BJ (cell line): Measurements from ENCODE around the gene KCNJ4. TPM values are rescaled to one million over a fixed set of nuclear protein-coding genes. Genes with fewer than 3 reads are reported as not detected.

ENCODE experiments used
- CTCF ChIA-PET: fragments of 350-600 bp; formaldehyde crosslinking; extraction: SDS; loops from one replicate; lab custom pipeline; 2021; ENCODE audit warnings: antibody characterized with exemption, inconsistent platforms; lab: Yijun Ruan, JAX
- POLR2A ChIA-PET: fragments of 300-600 bp; sonication (Branson Sonifier 250); formaldehyde crosslinking; extraction: SDS; loops from one replicate; lab custom pipeline; 2021; ENCODE audit warnings: antibody characterized with exemption; lab: Charles Lee
- DNase-seq: peaks from one replicate; pipeline ENCODE4 v3.0.0-alpha.2; 2011; ENCODE audit warnings: low read depth
- H3K27me3 ChIP-seq: 2 replicates; pipeline ENCODE4 v1.6.0; 2011; ENCODE audit warnings: low read length; ENCODE audit not compliant: control insufficient read depth, insufficient read depth
- H3K36me3 ChIP-seq: 2 replicates; pipeline ENCODE4 v1.5.1; 2011; ENCODE audit warnings: low read length; ENCODE audit not compliant: control insufficient read depth, insufficient read depth
- H3K4me3 ChIP-seq: 2 replicates; pipeline ENCODE4 v1.5.1; 2011; ENCODE audit warnings: low read depth, mild to moderate bottlenecking, control low read depth, low read length
- CTCF ChIP-seq: IDR thresholded peaks from 2 replicates; pipeline ENCODE4 v1.5.1; 2011; ENCODE audit warnings: low read depth, mild to moderate bottlenecking, control low read depth, inconsistent platforms, low read length, moderate library complexity; ENCODE audit not compliant: insufficient read depth
- polyA plus RNA-seq: library from polyadenylated mRNA; depleted of rRNA; stranded (reverse); fragments of >200 nt; gene quantifications from 2 replicates; pipeline ENCODE4 v1.2.3, GENCODE V29; 2011

Gene KCNJ4
- polyA plus RNA-seq, 1 experiment = not detected

DNA sequence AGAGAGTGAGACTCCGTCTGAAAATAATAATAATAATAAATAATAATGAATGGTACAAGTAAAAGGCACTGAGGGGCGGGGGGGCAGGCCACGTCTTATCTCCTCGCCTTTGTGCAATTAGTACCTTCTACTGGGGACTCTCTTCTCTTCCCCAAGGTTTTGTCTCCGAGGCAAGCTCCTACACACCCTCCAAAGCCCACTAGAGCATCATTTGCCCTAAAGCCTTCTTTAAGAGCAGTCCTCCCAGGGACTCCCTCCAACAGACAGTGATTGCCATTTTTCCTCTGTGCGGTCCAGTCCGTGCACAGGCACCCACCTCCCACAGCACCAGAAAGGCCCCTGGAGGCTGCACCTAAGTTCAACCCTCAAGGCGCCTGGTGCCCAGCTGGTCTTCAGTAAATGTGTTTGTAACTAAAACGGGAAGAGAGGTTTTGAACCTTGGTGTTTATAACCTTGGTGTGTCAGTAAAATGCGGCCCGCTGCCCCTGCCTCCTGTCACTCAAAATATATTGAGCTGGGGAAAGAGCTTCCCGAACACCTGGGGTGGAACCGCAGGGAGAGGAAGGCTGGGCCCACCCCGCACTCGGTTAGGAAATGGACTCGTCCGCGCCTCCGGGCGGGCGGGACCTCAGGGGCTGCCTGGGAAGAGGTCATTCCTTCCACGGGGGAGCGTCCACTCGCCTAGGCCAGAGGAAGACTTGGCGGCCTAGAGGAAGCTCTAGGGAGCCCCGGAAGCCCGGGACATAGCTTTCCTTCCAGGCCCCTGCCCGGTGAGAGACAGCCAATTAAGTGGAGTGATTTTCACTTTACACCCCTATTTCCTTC lies 8.2 kb upstream of the KCNJ4 start:
- Histone ChIP-seq H3K27me3 (peaks cover 21% of the 10 kb centered on the region), H3K4me3 (no peak overlapping the region), H3K36me3 (no peaks in the 10 kb centered on the region)
- no peak for TF ChIP-seq CTCF
- CTCF ChIA-PET = interaction anchor here (1.0 to 1.7 kb wide), 2 partner anchors 10 kb away, joined by 4 to 6 read pairs; no protein-coding TSS in a partner anchor
- POLR2A ChIA-PET = interaction anchor here (0.5 kb wide), 1 partner anchor 31 kb away, joined by 4 read pairs; no protein-coding TSS in a partner anchor
- DNase-seq = no peak

DNA sequence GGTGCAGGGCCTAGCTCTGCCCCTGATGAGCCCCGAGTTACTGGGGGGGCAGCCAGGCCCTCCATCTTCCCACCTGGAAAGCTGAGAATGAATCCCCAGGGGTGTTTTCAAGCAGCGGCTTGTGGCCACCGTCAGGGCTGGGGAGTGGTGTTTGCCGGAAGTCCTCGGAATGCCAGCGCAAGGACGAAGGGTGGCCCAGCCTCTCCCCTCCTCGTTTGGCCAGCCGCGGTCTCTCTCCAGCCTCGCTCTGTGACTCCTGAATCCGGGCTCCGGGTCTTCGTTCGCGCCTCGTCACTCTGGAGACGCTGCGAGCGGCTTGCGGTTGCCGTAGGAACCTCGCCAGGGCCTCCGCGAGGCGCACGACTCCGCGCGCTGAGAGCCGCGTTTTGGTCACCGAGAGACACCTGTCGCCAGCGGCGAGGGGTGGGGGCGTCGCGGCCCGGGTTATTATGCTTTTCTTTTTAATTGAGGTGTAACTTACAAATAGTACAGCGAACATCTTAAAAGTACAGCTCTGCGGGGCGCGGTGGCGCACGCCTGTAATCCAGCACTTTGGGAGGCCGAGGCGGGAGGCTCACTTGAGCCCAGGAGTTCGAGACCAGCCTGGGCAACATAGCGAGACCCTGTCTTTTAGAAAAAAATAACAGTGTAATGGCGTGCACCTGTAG lies 6.5 kb upstream of the KCNJ4 start:
- H3K27me3 ChIP-seq = peaks cover 32% of the 10 kb centered on the region
- H3K4me3 ChIP-seq = no peak overlapping the region
- TF ChIP-seq CTCF = no peak
- H3K36me3 ChIP-seq = no peaks in the 10 kb centered on the region
- DNase-seq = no peak
- ChIA-PET CTCF (interaction anchor here (0.6 to 1.7 kb wide), 3 partner anchors 8 to 508 kb away, joined by 3 to 6 read pairs (median 3); partner anchors contain the start of genes C22orf23 and POLR2F), POLR2A (no interaction called here)

DNA sequence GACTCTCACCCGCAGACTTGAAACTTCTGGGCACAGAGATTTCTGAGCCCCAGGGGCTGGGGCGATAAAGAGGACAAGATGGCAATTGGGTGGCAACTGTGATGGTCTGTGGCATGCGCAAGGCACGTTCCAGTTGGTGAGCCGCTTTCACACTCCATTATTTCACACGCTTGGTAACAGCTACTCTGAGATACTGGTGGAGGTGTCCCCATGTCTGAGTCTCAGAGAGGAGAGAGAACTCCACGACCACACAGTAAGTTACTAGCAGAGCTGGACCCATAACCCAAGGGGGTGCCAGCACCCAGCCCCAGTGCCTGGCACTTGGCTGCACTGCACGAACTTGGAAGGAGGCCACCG lies 6.0 kb upstream of the KCNJ4 start:
- POLR2A ChIA-PET = no interaction called here
- no peaks in the 10 kb centered on the region for H3K36me3 ChIP-seq
- DNase-seq = no peak
- no peak overlapping the region for H3K4me3 ChIP-seq
- no peak for TF ChIP-seq CTCF
- CTCF ChIA-PET = interaction anchor here (0.6 to 1.5 kb wide), 2 partner anchors 48 to 508 kb away, joined by 3 read pairs; partner anchors contain the start of genes C22orf23 and POLR2F
- peaks cover 35% of the 10 kb centered on the region for H3K27me3 ChIP-seq

DNA sequence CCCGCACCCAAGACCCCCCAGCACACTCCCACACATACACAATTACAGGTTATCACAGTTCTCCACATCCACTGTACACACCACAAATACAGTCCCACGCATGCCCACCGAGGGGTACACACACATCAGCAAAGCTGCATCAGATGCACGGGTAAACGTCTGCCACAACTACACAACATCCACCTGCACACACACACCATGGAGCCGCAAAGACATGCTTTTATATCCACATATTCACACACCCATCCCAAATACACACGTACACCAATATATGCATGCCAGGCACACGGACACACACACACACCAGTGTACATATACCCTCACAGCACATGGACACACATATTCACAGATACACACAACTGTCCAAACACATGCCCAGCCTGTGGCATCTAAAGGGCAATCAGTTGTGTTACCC lies 5.4 kb upstream of the KCNJ4 start:
- ChIA-PET CTCF (interaction anchor here (0.9 to 1.5 kb wide), 2 partner anchors 47 to 408 kb away, joined by 3 read pairs; no protein-coding TSS in a partner anchor), POLR2A (no interaction called here)
- no peak for TF ChIP-seq CTCF
- Histone ChIP-seq H3K27me3 (peaks cover 35% of the 10 kb centered on the region), H3K36me3 (no peaks in the 10 kb centered on the region), H3K4me3 (no peak overlapping the region)
- DNase-seq = no peak
